ENCODE data around the gene ATP2C1. TPM values are rescaled to one million over a fixed set of nuclear protein-coding genes. Genes with fewer than 3 reads are reported as not detected.

ATP2C1 gene
- total and polyA plus RNA-seq, 9 of the 15 experiments (the other 6 are each of a cell fraction or from before 2014, with no cell fraction given): 10.0 to 53.5 (median 27.9) TPM

DNA sequence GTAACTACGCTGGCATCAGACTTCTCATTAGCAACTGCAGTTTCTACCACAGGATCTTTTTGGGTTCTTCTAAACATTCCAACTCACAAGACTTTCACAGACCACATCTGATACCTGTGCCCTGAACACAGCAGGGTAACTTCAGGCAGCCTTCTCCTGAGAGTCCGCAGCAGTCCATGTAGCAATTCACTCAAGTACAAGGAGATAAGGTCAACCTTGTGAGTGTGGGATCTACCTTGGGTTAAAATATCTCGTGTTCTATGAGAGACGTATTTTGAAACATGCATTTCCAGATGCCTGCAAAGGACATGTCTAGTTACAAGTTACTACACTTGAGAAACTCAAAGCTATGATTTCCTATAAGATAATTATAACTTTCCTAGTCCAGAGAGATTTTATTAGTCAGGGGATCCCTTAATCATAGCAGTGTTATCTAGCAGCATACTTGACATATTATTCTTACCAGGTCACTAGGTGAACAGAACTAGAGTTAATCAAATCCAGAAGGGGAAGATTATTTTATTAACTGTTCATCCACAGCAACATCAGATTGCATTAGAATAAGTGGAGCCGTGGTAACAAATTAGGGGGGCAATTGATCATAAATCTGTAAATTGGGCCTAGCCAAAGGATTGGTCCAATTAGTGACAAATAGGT, 66.4 kb downstream of the ATP2C1 start (continued):
- TF ChIP-seq, protein P1, sequence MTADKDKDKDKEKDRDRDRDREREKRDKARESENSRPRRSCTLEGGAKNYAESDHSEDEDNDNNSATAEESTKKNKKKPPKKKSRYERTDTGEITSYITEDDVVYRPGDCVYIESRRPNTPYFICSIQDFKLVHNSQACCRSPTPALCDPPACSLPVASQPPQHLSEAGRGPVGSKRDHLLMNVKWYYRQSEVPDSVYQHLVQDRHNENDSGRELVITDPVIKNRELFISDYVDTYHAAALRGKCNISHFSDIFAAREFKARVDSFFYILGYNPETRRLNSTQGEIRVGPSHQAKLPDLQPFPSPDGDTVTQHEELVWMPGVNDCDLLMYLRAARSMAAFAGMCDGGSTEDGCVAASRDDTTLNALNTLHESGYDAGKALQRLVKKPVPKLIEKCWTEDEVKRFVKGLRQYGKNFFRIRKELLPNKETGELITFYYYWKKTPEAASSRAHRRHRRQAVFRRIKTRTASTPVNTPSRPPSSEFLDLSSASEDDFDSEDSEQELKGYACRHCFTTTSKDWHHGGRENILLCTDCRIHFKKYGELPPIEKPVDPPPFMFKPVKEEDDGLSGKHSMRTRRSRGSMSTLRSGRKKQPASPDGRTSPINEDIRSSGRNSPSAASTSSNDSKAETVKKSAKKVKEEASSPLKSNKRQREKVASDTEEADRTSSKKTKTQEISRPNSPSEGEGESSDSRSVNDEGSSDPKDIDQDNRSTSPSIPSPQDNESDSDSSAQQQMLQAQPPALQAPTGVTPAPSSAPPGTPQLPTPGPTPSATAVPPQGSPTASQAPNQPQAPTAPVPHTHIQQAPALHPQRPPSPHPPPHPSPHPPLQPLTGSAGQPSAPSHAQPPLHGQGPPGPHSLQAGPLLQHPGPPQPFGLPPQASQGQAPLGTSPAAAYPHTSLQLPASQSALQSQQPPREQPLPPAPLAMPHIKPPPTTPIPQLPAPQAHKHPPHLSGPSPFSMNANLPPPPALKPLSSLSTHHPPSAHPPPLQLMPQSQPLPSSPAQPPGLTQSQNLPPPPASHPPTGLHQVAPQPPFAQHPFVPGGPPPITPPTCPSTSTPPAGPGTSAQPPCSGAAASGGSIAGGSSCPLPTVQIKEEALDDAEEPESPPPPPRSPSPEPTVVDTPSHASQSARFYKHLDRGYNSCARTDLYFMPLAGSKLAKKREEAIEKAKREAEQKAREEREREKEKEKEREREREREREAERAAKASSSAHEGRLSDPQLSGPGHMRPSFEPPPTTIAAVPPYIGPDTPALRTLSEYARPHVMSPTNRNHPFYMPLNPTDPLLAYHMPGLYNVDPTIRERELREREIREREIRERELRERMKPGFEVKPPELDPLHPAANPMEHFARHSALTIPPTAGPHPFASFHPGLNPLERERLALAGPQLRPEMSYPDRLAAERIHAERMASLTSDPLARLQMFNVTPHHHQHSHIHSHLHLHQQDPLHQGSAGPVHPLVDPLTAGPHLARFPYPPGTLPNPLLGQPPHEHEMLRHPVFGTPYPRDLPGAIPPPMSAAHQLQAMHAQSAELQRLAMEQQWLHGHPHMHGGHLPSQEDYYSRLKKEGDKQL (CRISPR knock-in tag; IDR thresholded peaks at IDR 0.05; ENCODE audit: borderline replicate concordance): no peak
- TF ChIP-seq LARP7 (IDR thresholded peaks at IDR 0.05): no peak
- no peak for TF ChIP-seq ZNF589 (CRISPR knock-in tag; IDR thresholded peaks at IDR 0.05; ENCODE audit: low read depth)
- TF ChIP-seq, protein P2, sequence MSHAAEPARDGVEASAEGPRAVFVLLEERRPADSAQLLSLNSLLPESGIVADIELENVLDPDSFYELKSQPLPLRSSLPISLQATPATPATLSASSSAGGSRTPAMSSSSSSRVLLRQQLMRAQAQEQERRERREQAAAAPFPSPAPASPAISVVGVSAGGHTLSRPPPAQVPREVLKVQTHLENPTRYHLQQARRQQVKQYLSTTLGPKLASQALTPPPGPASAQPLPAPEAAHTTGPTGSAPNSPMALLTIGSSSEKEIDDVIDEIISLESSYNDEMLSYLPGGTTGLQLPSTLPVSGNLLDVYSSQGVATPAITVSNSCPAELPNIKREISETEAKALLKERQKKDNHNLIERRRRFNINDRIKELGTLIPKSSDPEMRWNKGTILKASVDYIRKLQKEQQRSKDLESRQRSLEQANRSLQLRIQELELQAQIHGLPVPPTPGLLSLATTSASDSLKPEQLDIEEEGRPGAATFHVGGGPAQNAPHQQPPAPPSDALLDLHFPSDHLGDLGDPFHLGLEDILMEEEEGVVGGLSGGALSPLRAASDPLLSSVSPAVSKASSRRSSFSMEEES (CRISPR knock-in tag; IDR thresholded peaks at IDR 0.05): no peak
- no peak for TF ChIP-seq ZFX (CRISPR knock-in tag; IDR thresholded peaks at IDR 0.05)
- no peak for TF ChIP-seq SLC30A9 (CRISPR knock-in tag; IDR thresholded peaks at IDR 0.05)
- TF ChIP-seq TCFL5 (CRISPR knock-in tag; conservative IDR thresholded peaks at IDR 0.05): no peak
